Pancreas (tissue), 10 donors: ENCODE measurements around the gene GUSB. TPM values are rescaled to one million over a fixed set of nuclear protein-coding genes. Genes with fewer than 3 reads are reported as not detected.

Experiments
- ATAC-seq, 4 donors: fragments of 200-7000 bp; cut with Tn5 transposase; one replicate each; pipeline versions ENCODE4 v1.8.0 to v1.9.1; 2020; ENCODE audit warnings: mild to moderate bottlenecking in 4 of 4, moderate library complexity in 4 of 4
- DNase-seq, 6 donors: peaks; one replicate each; pipeline ENCODE4 v3.0.0-alpha.2; 2020
- FAIRE-seq: peaks from 2 replicates; lab custom pipeline; 2012; peaks lifted over from hg19 to GRCh38; lab: Jason Lieb, UNC
- H3K27ac ChIP-seq, 4 donors: fragments of 200-600 bp; sonication (generic); 1 replicate in 3 of 4; 2 replicates in 1 of 4; pipeline versions ENCODE4 v1.5.0 to v1.8.0; 2020
- H3K27me3 ChIP-seq, 4 donors: fragments of 200-600 bp; one replicate each; pipeline ENCODE4 v1.8.0; 2021
- H3K36me3 ChIP-seq, 3 donors: fragments of 200-600 bp; sonication (generic) in 1 of 3; one replicate each; pipeline versions ENCODE4 v1.5.0 to v1.8.0; 2020 to 2021
- H3K4me1 ChIP-seq, 3 donors: fragments of 200-600 bp; one replicate each; pipeline ENCODE4 v1.8.0; 2021
- H3K4me3 ChIP-seq, 4 donors: fragments of 200-600 bp; sonication (generic) in 2 of 4; one replicate each; pipeline versions ENCODE4 v1.5.0 to v1.8.0; 2020 to 2021
- H3K9me3 ChIP-seq, 4 donors: fragments of 200-600 bp; one replicate each; pipeline ENCODE4 v1.8.0; 2021
- WGBS, 2 donors: extraction: QIAGEN DNeasy Blood & Tissue Kit; methylation state at CpG; one replicate each; pipeline ENCODE4 v1.1.7; 2013; 5-methylcytosine and 5-hydroxymethylcytosine counted together
- intact Hi-C, 3 donors: fragments of 100-400 bp; cut with DNase I; formaldehyde crosslinking; loops; one replicate each; pipeline versions ENCODE4 v1.11.1 to v1.14.2; 2022
- polyA plus RNA-seq, 2 donors: library from polyadenylated mRNA; stranded (reverse); fragments of 200-250 nt; gene quantifications; one replicate each; pipeline ENCODE4 v1.2.3, GENCODE V29; 2013
- total RNA-seq, 6 donors: library from RNA; stranded (reverse); fragmentation: NEBNext Ultra II Directional in 4 of 6; extraction: Animal tissue kit (Norgen Biotek cat#: 25700) in 4 of 6; gene quantifications; one replicate each; pipeline versions ENCODE4 v1.2.1 to v1.2.4, GENCODE V29; 2021 to 2023
- TF ChIP-seq, protein P1 (sequence below), 4 donors: fragments of 200-600 bp; sonication (generic) in 3 of 4; IDR thresholded peaks; one replicate each; pipeline versions ENCODE4 v1.5.0 to v1.8.0; 2021; ENCODE audit warnings: antibody characterized with exemption in 4 of 4
- donor health status: healthy with polysubstance abuse.
- donor health status: DM: no; HTN: no; CAD: no; lungs with moderate emphysema.
- donor health status: DM: no; HTN: no; CAD: no.
- donor health status: control.
- donor health status: control.
- donor health status: Bipolar disorder and iron deficiency.
- donor health status: DM: yes; HTN: yes; CAD: no.
- donor health status: DM: no; HTN: no; CAD: no.
- donor health status: DM: no; HTN: no; CAD: no.
- donor health status: DM: yes; HTN: yes; CAD: no.

GUSB gene
- total and polyA plus RNA-seq, 8 donors, result 21.5 to 69.8 (median 28.8) TPM

DNA sequence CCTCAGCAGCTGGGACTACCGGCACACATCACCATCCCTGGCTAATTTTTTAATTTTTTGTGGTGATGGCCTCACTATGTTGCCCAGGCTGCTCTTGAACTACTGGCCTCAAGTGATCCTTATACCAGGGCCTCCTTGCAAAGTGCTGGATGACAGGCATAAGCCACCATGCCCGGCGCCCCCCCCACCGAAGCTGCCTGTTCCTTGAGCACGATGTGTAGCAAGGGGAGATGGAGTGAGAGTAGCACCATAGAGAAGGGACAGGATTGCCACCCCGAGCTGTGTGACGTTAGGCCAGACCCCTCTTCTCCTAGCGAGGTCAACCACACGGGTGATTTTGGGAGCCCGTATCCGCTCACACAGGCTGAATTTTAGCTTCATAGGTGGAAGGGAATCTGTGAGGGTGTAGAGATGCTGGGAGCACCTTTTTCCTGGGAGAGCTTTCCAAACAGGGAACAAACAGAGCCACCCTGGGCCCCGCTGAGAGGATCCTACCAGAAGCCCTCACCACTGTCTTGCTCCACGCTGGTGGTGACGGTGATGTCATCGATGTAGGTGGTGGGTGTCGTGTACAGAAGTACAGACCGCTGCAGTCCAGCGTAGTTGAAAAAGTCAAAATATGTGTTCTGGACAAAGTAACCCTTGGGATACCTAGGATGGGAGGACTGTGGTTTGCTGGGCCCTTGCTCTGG lies 3.0 kb downstream of the GUSB start:
- Histone ChIP-seq H3K36me3 (peaks cover 0 to 8% (median 0%) of the 10 kb centered on the region in 3 donors), H3K4me3 (no peak overlapping the region), H3K4me1 (peaks cover 0 to 6% (median 3%) of the 10 kb centered on the region in 3 donors), H3K27me3 (no peaks in the 10 kb centered on the region), H3K9me3 (no peaks in the 10 kb centered on the region), H3K27ac (no peak overlapping the region)
- DNase-seq (peak in 1 of 6 donors; percentile 38), ATAC-seq (no peak), FAIRE-seq (no peak)
- TF ChIP-seq, protein P1, sequence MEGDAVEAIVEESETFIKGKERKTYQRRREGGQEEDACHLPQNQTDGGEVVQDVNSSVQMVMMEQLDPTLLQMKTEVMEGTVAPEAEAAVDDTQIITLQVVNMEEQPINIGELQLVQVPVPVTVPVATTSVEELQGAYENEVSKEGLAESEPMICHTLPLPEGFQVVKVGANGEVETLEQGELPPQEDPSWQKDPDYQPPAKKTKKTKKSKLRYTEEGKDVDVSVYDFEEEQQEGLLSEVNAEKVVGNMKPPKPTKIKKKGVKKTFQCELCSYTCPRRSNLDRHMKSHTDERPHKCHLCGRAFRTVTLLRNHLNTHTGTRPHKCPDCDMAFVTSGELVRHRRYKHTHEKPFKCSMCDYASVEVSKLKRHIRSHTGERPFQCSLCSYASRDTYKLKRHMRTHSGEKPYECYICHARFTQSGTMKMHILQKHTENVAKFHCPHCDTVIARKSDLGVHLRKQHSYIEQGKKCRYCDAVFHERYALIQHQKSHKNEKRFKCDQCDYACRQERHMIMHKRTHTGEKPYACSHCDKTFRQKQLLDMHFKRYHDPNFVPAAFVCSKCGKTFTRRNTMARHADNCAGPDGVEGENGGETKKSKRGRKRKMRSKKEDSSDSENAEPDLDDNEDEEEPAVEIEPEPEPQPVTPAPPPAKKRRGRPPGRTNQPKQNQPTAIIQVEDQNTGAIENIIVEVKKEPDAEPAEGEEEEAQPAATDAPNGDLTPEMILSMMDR (IDR thresholded peaks at IDR 0.05), result no peak
- intact Hi-C loops, result no loop called here
- WGBS, 2 donors, result 94 to 96% methylated on average over 18 of the region's 18 CpGs

DNA sequence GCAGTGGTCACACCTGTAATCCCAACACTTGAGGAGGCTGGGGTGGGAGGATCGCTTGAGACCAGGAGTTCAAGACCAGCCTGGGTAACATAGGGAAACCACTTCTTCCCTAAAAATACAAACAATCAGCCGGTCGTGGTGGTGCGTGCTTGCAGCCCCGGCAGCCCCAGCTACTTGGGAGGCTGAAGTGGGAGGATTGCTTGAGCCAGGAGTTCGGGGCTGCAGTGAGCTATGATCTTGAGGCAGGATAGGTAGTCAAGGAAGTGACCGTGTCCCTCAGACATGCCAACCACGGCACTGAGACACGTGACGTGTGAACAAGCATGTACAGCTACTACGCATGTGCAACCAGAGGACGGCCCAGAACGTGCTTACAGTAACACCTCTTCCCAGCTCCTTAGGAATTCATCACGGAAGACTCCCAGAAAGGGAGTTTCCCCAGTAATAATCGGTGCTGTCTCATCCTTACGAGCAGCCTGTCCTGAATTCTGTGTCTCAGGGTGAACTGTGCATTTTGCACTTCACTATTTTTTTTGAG lies 5.3 kb downstream of the GUSB start:
- Histone ChIP-seq H3K9me3 (no peaks in the 10 kb centered on the region), H3K4me1 (peaks cover 0 to 3% (median 0%) of the 10 kb centered on the region in 3 donors), H3K36me3 (peaks cover 0 to 26% (median 0%) of the 10 kb centered on the region in 3 donors), H3K27ac (no peak overlapping the region), H3K4me3 (no peak overlapping the region), H3K27me3 (no peaks in the 10 kb centered on the region)
- DNase-seq (peak in 1 of 6 donors; percentile 36), ATAC-seq (no peak), FAIRE-seq (no peak)
- intact Hi-C loops, result no loop called here
- WGBS, 2 donors, result 96 to 97% methylated on average over 16 of the region's 16 CpGs
- TF ChIP-seq, protein P1 (IDR thresholded peaks at IDR 0.05), result no peak

DNA sequence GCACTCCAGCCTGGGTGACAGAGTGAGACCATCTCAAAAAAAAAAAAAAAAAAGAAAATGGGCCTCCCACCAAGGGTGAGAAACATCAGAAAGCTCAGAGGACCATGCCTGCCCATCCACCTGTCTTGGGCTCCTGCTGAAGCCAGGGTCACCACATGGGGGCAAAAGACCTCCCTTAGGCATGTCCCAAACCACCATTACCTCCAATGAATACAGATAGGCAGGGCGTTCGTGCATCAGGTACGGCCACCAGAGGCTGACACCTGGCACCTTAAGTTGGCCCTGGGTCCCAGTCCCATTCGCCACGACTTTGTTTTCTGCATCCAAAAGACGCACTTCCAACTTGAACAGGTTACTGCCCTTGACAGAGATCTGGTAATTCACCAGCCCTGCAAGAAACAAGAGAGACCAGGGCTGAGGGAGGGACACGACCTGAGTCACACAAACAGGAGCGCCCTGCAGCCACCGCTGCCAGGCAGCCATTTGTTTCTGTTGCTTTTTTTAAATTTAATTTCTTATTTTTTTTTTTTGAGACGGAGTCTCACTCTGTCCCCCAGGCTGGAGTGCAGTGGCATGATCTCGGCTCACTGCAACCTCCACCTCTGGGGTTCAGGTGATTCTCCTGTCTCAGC lies 6.1 kb downstream of the GUSB start:
- WGBS, 2 donors, result 94 to 96% methylated on average over 11 of the region's 11 CpGs
- peak in 1 of 6 donors; percentile 27 for DNase-seq
- TF ChIP-seq, protein P1 (IDR thresholded peaks at IDR 0.05), result no peak
- no peaks in the 10 kb centered on the region for H3K27me3 ChIP-seq
- no peak overlapping the region for H3K4me3 ChIP-seq
- no peaks in the 10 kb centered on the region for H3K9me3 ChIP-seq
- FAIRE-seq, result no peak
- no peak overlapping the region for H3K27ac ChIP-seq
- peaks cover 0 to 2% (median 0%) of the 10 kb centered on the region in 3 donors for H3K4me1 ChIP-seq
- H3K36me3 ChIP-seq, result peaks cover 0 to 30% (median 0%) of the 10 kb centered on the region in 3 donors
- ATAC-seq, result no peak
- intact Hi-C loops, result no loop called here

DNA sequence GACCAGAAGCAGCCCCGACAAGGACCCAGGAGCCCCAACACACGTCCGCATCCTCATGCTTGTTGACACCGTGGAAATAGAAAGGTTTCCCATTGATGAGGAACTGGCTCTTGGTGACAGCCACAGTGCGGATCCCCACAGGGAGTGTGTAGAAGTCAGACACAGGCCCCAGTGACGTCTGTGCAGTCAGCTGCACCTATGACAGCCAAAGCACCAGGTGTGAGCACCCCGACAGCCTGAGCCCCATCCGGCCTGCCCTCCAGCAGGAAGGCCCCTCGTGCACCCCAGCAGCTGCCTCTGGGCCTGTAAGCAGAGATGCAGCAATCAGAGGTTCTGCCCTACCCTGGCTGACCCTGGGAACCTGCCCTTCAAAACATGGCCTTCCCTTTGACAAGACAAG lies 7.1 kb downstream of the GUSB start:
- Histone ChIP-seq H3K4me3 (no peak overlapping the region), H3K27me3 (no peaks in the 10 kb centered on the region), H3K9me3 (no peaks in the 10 kb centered on the region), H3K27ac (no peak overlapping the region), H3K4me1 (no peaks in the 10 kb centered on the region), H3K36me3 (peaks cover 0 to 41% (median 0%) of the 10 kb centered on the region in 3 donors)
- TF ChIP-seq, protein P1 (IDR thresholded peaks at IDR 0.05), result no peak
- FAIRE-seq (no peak), ATAC-seq (no peak), DNase-seq (peak in 1 of 6 donors; percentile 33)
- intact Hi-C loops, result no loop called here
- WGBS, 2 donors, result 85 to 91% methylated on average over 9 of the region's 9 CpGs
